Upper lobe of left lung (tissue), 4 donors: ENCODE data around the gene OCSTAMP.

Experiments
- CTCF ChIP-seq, 6 experiments: fragments of 450-650 bp in 4 of 6; fragments of 200-600 bp in 2 of 6; sonication (generic) in 2 of 6; IDR thresholded peaks; one replicate each; pipeline ENCODE4 v1.5.1; 2016 to 2019; ENCODE audit warnings: antibody characterized with exemption in 6 of 6
- EP300 ChIP-seq, 4 donors: sonication (generic); formaldehyde crosslinking; IDR thresholded peaks; one replicate each; pipeline ENCODE4 v1.5.1; 2017; ENCODE audit warnings: antibody characterized with exemption in 4 of 4, control low read depth in 2 of 4
- POLR2A ChIP-seq, 4 donors: fragments of 450-650 bp; IDR thresholded peaks; one replicate each; pipeline ENCODE4 v1.5.1; 2016 to 2017; ENCODE audit warnings: antibody characterized with exemption in 4 of 4, mild to moderate bottlenecking in 2 of 4
- POLR2AphosphoS5 ChIP-seq, 2 donors: sonication (generic); formaldehyde crosslinking; IDR thresholded peaks; one replicate each; pipeline ENCODE4 v1.5.1; 2017; ENCODE audit warnings: antibody characterized with exemption in 2 of 2

GRCh38 chr20:46539113-46539512 is 11.3 kb downstream of the OCSTAMP start:
- TF ChIP-seq CTCF (IDR thresholded peaks at IDR 0.05) (no peak), POLR2A (IDR thresholded peaks at IDR 0.05) (no peak), POLR2AphosphoS5 (IDR thresholded peaks at IDR 0.05) (no peak), EP300 (IDR thresholded peaks at IDR 0.05) (no peak)
